H9 (cell line): Measurements from ENCODE around the gene ST6GALNAC3. TPM values are rescaled to one million over a fixed set of nuclear protein-coding genes. Genes with fewer than 3 reads are reported as not detected.

Source experiments
- DNase-seq: peaks from one replicate; pipeline ENCODE4 v3.0.0-alpha.2; 2017
- H2AFZ ChIP-seq: one replicate; pipeline ENCODE4 v1.6.1; 2013; ENCODE audit warnings: mild to moderate bottlenecking, low read length, control low read depth, moderate library complexity
- H2AK5ac ChIP-seq: 2 replicates; pipeline ENCODE4 v1.6.1; 2013; ENCODE audit warnings: low read length, control low read depth, mixed read lengths; ENCODE audit not compliant: insufficient read length
- H2BK120ac ChIP-seq: one replicate; pipeline ENCODE4 v1.6.1; 2013; ENCODE audit warnings: low read depth, mild to moderate bottlenecking, low read length, control low read depth, inconsistent platforms; ENCODE audit not compliant: poor library complexity, severe bottlenecking
- H2BK12ac ChIP-seq: 2 replicates; pipeline ENCODE4 v1.6.1; 2013; ENCODE audit warnings: low read length, control low read depth, mixed read lengths, low read depth; ENCODE audit not compliant: insufficient read length
- H2BK15ac ChIP-seq: 2 replicates; pipeline ENCODE4 v1.6.1; 2013; ENCODE audit warnings: low read depth, low read length, control low read depth
- H2BK20ac ChIP-seq: one replicate; pipeline ENCODE4 v1.6.1; 2013; ENCODE audit warnings: low read depth, mild to moderate bottlenecking, low read length, control low read depth, inconsistent platforms; ENCODE audit not compliant: poor library complexity, severe bottlenecking
- H2BK5ac ChIP-seq: 2 replicates; pipeline ENCODE4 v1.6.1; 2013; ENCODE audit warnings: low read length, control low read depth, mixed read lengths; ENCODE audit not compliant: insufficient read length
- H3K14ac ChIP-seq: 2 replicates; pipeline ENCODE4 v1.6.1; 2013; ENCODE audit warnings: low read length, control low read depth; ENCODE audit not compliant: insufficient read depth
- H3K18ac ChIP-seq: 2 replicates; pipeline ENCODE4 v1.6.1; 2013; ENCODE audit warnings: low read depth, mild to moderate bottlenecking, mixed read lengths, low read length, control low read depth; ENCODE audit not compliant: insufficient read length
- H3K23ac ChIP-seq: 2 replicates; pipeline ENCODE4 v1.6.1; 2013; ENCODE audit warnings: low read length, control low read depth, mixed read lengths, low read depth; ENCODE audit not compliant: insufficient read length
- H3K23me2 ChIP-seq: 2 replicates; pipeline ENCODE4 v1.6.1; 2013; ENCODE audit warnings: low read depth, mild to moderate bottlenecking, mixed read lengths, low read length, control low read depth; ENCODE audit not compliant: insufficient read length, poor library complexity, severe bottlenecking
- H3K27ac ChIP-seq: 2 replicates; pipeline ENCODE4 v1.5.1; 2013; ENCODE audit warnings: low read length, control low read depth, mixed read lengths, low read depth; ENCODE audit not compliant: insufficient read length
- H3K27me3 ChIP-seq: 2 replicates; pipeline ENCODE4 v1.6.1; 2013; ENCODE audit warnings: low read length, control low read depth, inconsistent platforms; ENCODE audit not compliant: insufficient read depth
- H3K4ac ChIP-seq: 2 replicates; pipeline ENCODE4 v1.6.1; 2013; ENCODE audit warnings: low read depth, mild to moderate bottlenecking, control low read depth, inconsistent platforms, low read length, moderate library complexity
- H3K4me1 ChIP-seq: 2 replicates; pipeline ENCODE4 v1.6.1; 2013; ENCODE audit warnings: low read length, control low read depth, inconsistent platforms; ENCODE audit not compliant: insufficient read depth
- H3K4me2 ChIP-seq: 2 replicates; pipeline ENCODE4 v1.6.1; 2013; ENCODE audit warnings: low read length, control low read depth, mixed read lengths; ENCODE audit not compliant: insufficient read length, insufficient read depth
- H3K56ac ChIP-seq: 2 replicates; pipeline ENCODE4 v1.6.1; 2013; ENCODE audit warnings: low read depth, mild to moderate bottlenecking, mixed read lengths, low read length, control low read depth; ENCODE audit not compliant: insufficient read length
- H3K79me1 ChIP-seq: 2 replicates; pipeline ENCODE4 v1.6.1; 2013; ENCODE audit warnings: low read depth, mild to moderate bottlenecking, moderate library complexity, low read length, control low read depth, inconsistent platforms; ENCODE audit not compliant: insufficient read depth, poor library complexity, severe bottlenecking
- H3K79me2 ChIP-seq: 2 replicates; pipeline ENCODE4 v1.6.1; 2013; ENCODE audit warnings: low read length, control low read depth, inconsistent platforms; ENCODE audit not compliant: insufficient read depth
- H3K9ac ChIP-seq: 2 replicates; pipeline ENCODE4 v1.6.1; 2013; ENCODE audit warnings: low read length, control low read depth, mixed read lengths; ENCODE audit not compliant: insufficient read length; ENCODE audit errors: extremely low read depth
- H3K9me3 ChIP-seq: one replicate; pipeline ENCODE4 v1.6.1; 2013; ENCODE audit warnings: low read depth, low read length, inconsistent platforms; ENCODE audit not compliant: control insufficient read depth
- H3T11ph ChIP-seq: one replicate; pipeline ENCODE4 v1.6.1; 2013; ENCODE audit warnings: mild to moderate bottlenecking, low read length, control low read depth, inconsistent platforms
- H4K20me1 ChIP-seq: one replicate; pipeline ENCODE4 v1.6.1; 2013; ENCODE audit not compliant: control insufficient read depth, insufficient read length, insufficient read depth
- H4K5ac ChIP-seq: 2 replicates; pipeline ENCODE4 v1.6.1; 2013; ENCODE audit warnings: low read depth, mild to moderate bottlenecking, mixed read lengths, low read length, control low read depth; ENCODE audit not compliant: insufficient read length
- H4K8ac ChIP-seq: replicated peaks from 2 replicates; pipeline ENCODE4 v1.6.1; 2013; ENCODE audit warnings: low read length, control low read depth, mixed read lengths, low read depth; ENCODE audit not compliant: insufficient read length
- H4K91ac ChIP-seq: 2 replicates; pipeline ENCODE4 v1.6.1; 2013; ENCODE audit warnings: low read depth, mild to moderate bottlenecking, moderate library complexity, mixed read lengths, low read length, control low read depth; ENCODE audit not compliant: insufficient read length
- H3K27ac Mint-ChIP-seq, 3 experiments: 2 replicates in 2 of 3; 3 replicates in 1 of 3; pipeline ENCODE4 v1.8.0; 2020 to 2021; ENCODE audit warnings: mixed read lengths in 3 of 3, mild to moderate bottlenecking in 1 of 3, moderate library complexity in 1 of 3
- H3K27me3 Mint-ChIP-seq: 2 replicates; pipeline ENCODE4 v1.8.0; 2021; ENCODE audit warnings: low read depth, mild to moderate bottlenecking, moderate library complexity, mixed read lengths
- H3K36me3 Mint-ChIP-seq, 3 experiments: 2 replicates in 2 of 3; 3 replicates in 1 of 3; pipeline ENCODE4 v1.8.0; 2020 to 2021; ENCODE audit warnings: low read depth in 3 of 3, mixed read lengths in 3 of 3; ENCODE audit not compliant: insufficient read depth in 1 of 3
- H3K4me1 Mint-ChIP-seq, 2 experiments: 2 replicates each; pipeline ENCODE4 v1.8.0; 2020; ENCODE audit warnings: mixed read lengths in 2 of 2
- H3K4me3 Mint-ChIP-seq, 2 experiments: 2 replicates in 1 of 2; 3 replicates in 1 of 2; pipeline ENCODE4 v1.8.0; 2020 to 2021; ENCODE audit warnings: mild to moderate bottlenecking in 2 of 2, mixed read lengths in 2 of 2, moderate library complexity in 1 of 2
- H3K9me3 Mint-ChIP-seq, 2 experiments: 2 replicates in 1 of 2; 3 replicates in 1 of 2; pipeline ENCODE4 v1.8.0; 2020; ENCODE audit warnings: mild to moderate bottlenecking in 2 of 2, mixed read lengths in 2 of 2, moderate library complexity in 1 of 2
- CTCF ChIP-seq: fragments of 200-600 bp; sonication (generic); conservative IDR thresholded peaks from 3 replicates; pipeline ENCODE4 v1.8.0; 2021; ENCODE audit warnings: antibody characterized with exemption, mild to moderate bottlenecking
- WGBS: extraction: QIAGEN DNeasy Blood & Tissue Kit; methylation state at CpG from one replicate; pipeline ENCODE4 v1.1.7; 2013; ENCODE audit warnings: missing lambda C conversion rate, low lambda C conversion rate, mixed read lengths; ENCODE audit not compliant: insufficient read length; ENCODE audit errors: extremely low coverage; 5-methylcytosine and 5-hydroxymethylcytosine counted together
- total RNA-seq: library from RNA; stranded (reverse); gene quantifications from 2 replicates; pipeline ENCODE4 v1.2.1, GENCODE V29; 2021

ST6GALNAC3 gene
- total RNA-seq, 1 experiment from 2014 or later: 11.2 TPM

- Mint-ChIP-seq H3K4me3 (no peak overlapping the region), H3K9me3 (no peaks in the 10 kb centered on the region), H3K27ac (no peak overlapping the region), H3K27me3 (no peaks in the 10 kb centered on the region), H3K4me1 (peaks cover 8 to 20% of the 10 kb centered on the region in 2 experiments), H3K36me3 (peaks cover 0 to 8% (median 0%) of the 10 kb centered on the region in 3 experiments; a peak in 3 of 7 replicates)
- Histone ChIP-seq H2BK20ac (no peak overlapping the region), H4K5ac (no peak overlapping the region), H3T11ph (no peak overlapping the region), H3K4me1 (no peaks in the 10 kb centered on the region; the same call in 1 of the 2 replicates), H2AK5ac (no peak overlapping the region), H3K18ac (no peak overlapping the region), H2AFZ (no peak overlapping the region), H3K9me3 (no peaks in the 10 kb centered on the region), H2BK12ac (no peak overlapping the region), H3K4me2 (no peak overlapping the region), H3K79me1 (no peaks in the 10 kb centered on the region), H3K14ac (no peak overlapping the region), H2BK5ac (no peak overlapping the region), H4K91ac (no peak overlapping the region), H4K20me1 (no peaks in the 10 kb centered on the region), H3K4ac (no peak overlapping the region), H2BK15ac (no peak overlapping the region), H3K9ac (no peak overlapping the region), H3K79me2 (no peaks in the 10 kb centered on the region), H3K27ac (no peak overlapping the region), H3K56ac (no peak overlapping the region), H3K23me2 (no peaks in the 10 kb centered on the region), H3K27me3 (no peaks in the 10 kb centered on the region), H3K23ac (no peak overlapping the region), H4K8ac (no peak overlapping the region), H2BK120ac (no peak overlapping the region)
- no peak for DNase-seq
- TF ChIP-seq CTCF: no peak
- WGBS: no CpG with 5 or more reads among the region's 4 CpGs
These were observed 83.6 kb downstream of the ST6GALNAC3 start for GRCh38 chr1:76158126-76158525.
